Pulmonary artery endothelial cell (primary cell): ENCODE measurements around the gene HSP90AB1. TPM values are rescaled to one million over a fixed set of nuclear protein-coding genes. Genes with fewer than 3 reads are reported as not detected.
"Not testable (repeated sequence)": the region's sequence is repeated elsewhere in the genome, so short reads cannot be mapped to it uniquely, and the experiment has no call there.

Source experiments
- DNase-seq: peaks from one replicate; pipeline ENCODE4 v3.0.0-alpha.2; 2011; ENCODE audit warnings: low read depth, low spot score
- total RNA-seq: library from RNA; depleted of rRNA; stranded (reverse); fragments of >200 nt; gene quantifications from 2 replicates; pipeline ENCODE4 v1.2.3, GENCODE V29; 2014

HSP90AB1 gene
- total RNA-seq, 1 donor from 2014 or later = 779 TPM

DNA sequence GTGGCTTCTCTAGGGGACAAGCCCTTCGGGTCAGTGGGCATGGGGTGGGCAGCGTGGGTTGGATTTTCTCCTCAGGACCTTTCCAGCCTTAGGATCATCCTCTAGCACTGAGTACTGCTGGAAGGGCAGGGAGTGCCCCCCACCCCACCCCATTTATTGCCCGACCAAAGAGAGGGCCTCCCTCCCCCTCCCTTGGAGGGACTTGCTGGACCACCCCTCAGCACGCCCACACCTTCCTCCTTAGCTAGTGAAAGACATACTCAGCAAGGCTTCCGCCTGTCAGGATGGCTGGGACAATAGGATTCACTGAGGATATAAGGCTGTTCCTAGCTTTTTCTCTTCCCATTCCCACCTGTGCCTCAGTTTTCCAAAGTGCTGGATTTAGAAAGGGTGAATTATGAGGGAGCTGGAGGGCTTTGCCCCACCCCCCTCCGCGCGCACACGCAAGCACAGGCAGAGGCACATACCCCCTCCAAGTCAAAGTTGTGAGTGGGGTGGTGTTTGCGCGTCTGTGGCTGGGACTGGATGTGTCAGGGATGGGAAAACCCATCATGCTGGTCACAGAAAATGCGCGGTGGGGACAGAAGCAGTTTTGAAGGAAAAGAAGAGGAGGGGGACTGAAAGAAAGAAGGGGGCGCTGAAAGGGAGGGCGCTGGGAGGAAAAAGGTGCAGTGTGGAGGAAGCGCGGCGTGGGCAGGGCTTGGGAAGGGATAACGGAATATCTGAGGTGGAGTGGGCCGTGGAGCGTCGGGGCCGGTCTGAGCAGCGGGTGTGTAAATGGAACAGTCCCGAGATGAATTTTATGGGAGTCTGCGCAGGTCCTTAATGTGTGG is 24.2 kb upstream of the HSP90AB1 start:
- DNase-seq = no peak

GRCh38 chr6:44223319-44224028 is 23.4 kb upstream of the HSP90AB1 start, which contains the start of gene SLC29A1:
TSS of gene SLC29A1 (plus strand) at chr6:44223595. CDS start at chr6:44227314, 3,719 bp downstream.
- no peak for DNase-seq

DNA sequence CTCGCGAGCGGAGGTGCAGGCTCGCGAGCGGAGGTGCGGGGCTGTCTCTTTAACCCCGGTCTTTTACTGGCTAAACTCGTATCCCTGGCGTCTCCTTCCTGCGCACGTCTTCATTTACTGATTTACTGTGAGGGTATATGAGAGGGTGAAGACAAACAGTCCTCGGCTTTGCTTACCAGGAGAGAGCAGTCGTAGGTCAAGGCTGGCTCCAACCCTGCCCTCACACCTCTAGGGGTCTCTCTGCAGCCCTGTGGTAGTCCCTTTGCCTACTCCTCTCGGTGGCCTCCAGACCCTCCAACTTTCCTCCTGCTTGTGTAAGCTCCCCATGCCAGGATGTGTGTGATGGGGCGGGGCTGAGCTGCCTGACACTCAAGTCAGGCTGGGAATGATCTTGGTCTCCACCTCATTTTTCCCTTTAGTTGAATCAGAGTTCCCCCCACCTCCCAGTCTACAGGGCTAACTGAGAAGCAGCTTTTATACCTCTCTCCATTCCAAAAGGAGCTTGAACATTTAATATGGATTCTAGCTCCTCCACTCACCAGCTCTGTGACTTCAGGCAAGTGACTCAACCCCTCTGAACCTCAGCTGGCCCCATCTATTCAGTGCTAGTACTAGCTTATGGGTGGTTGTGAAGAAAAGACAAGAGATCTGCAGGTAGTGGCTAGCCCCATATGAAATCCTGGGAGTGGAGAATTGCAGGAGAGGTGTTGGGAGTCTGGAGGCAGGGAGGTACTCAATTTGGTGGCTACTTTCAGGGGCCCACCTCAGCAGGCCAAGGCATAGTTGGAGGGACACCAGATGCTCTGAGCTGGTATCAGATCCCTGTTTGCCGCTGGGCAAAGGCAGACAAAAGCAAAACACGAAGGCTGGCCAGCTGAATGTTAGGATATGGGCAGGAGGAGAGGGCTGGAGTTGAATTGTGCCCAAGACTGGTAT is 22.6 kb upstream of the HSP90AB1 start:
- DNase-seq = no peak

- DNase-seq = no peak
Observed at GRCh38 chr6:44224965-44225305, 22.0 kb upstream of the HSP90AB1 start.

DNA sequence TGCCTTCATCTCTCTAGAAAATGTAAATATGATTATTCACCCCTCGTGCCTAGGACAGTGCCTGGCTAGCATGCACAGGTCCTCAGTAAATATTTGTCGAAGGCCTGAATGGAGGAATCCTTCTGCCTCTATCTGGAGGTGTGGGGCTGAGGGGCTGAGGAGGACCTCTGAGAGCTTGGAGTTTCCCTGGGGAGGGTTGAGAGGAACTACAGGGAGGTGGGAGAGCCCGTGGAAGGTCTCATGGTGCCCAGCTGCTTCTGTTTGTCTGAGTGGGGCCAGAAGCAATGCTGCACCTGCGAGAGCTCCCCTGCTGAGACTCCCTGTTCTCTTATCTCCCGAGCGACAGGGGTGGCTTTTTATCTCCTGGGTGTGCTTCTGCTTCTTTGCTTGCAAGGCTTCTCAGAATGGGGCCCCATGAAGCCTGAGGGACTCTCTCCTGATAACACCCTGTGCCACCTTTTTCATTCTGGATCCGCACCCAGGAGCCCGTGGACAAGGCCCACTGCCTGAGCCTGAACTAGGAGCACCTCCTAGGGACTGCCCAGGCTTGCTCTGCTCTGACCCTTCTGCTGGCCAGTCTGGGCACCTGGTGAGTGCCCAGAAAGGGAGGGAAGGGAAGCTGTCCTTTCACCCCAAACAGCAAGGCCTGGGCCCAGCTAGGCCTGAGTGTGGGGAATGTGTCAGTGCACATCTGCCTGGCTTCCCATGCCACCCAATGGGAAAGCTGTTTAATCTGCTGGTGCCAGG is 21.1 kb upstream of the HSP90AB1 start:
- no peak for DNase-seq

DNA sequence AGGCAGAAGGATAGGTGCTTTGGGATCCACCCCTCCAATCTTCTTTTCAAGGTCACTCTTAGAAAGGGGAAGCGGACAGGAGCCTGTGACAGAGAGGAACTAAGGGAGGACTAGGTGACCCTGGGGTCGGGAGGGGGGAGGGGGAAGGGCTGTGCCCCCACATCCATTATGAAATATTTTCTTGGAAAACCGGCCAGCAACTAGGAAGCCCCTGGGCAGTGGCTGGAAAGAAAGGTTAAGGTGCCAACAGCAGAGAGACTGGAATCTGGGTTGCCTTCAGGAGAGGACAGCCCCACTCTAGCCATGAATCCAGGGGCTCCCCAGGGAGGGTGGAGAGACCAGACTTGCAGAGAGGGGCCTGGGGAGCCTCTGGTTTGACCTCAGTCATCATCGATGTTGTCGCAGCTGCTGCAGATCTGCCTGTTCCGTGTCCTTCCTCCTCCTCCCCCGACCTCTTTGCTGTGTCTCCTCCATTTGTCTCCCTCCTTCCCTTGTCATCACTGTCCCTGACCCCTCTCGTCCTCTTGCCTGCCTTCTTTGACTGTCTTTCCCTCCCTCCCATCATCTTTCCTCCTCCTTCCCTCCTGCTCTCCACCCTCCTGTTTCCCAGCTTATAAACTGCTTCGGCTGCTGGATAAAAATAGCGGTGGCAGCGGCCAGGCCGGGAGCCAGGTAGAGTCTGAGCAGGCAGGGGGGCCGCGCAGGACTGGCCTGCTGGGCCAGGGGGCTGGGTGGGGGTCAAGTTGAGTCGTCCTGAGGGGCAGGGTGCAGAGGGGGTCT is 20.3 kb upstream of the HSP90AB1 start:
- DNase-seq = no peak

- DNase-seq = no peak
Observed at GRCh38 chr6:44227148-44227793, 19.6 kb upstream of the HSP90AB1 start.

GRCh38 chr6:44228031-44228430 is 18.9 kb upstream of the HSP90AB1 start:
- no peak for DNase-seq

DNA sequence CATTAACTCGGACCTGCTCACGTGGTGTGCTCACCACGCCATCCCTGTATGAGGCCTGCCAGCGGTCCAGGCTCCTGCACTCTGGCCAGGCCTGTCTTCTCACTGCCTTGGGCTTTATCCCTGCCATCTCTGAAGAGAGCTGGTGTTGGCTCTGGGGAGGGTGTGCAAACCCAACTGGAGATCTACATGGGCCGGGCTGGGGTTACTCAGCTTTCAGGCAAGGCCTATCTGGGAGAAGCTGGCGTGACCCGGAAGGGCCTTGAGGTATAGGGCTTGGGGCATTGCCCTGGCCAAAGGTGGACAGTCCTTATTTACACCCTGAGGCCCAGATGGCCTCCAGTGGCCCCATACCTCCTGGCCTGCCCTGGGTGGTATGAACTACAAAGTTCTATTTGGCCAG is 18.5 kb upstream of the HSP90AB1 start:
- no peak for DNase-seq

DNA sequence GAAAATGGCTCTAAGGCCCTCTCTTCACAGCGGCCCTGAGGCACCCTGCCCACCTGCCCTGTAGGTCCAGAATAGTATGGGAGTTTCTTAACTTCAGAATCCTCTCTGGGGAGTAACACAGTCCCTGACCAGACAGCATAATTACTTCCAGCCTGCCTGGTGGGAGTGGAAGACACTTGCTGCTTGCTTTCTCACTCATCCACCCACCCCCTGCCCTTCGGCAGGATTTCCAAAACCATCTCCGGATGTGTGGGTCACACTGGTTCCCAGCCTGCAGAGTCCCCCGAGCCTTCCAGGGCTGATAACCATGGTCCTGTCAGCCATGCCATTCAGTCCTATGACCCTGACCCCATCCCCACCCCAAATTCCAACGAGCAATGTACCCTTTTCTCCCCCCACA is 18.1 kb upstream of the HSP90AB1 start:
- DNase-seq = no peak

DNA sequence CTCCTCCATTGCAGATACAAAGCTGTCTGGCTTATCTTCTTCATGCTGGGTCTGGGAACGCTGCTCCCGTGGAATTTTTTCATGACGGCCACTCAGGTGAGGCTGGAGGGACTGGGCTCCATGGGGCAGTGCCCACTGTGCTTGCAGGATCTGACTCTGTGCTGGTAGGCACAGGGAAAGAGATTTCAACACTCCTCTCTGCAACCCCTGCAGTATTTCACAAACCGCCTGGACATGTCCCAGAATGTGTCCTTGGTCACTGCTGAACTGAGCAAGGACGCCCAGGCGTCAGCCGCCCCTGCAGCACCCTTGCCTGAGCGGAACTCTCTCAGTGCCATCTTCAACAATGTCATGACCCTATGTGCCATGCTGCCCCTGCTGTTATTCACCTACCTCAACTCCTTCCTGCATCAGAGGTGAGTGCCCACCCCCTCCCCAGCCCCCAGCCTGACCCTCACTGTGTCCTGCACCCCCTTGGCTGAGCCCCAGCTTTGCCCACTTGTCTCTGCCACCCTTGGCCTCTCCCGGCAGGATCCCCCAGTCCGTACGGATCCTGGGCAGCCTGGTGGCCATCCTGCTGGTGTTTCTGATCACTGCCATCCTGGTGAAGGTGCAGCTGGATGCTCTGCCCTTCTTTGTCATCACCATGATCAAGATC is 17.4 kb upstream of the HSP90AB1 start:
- DNase-seq = no peak

DNA sequence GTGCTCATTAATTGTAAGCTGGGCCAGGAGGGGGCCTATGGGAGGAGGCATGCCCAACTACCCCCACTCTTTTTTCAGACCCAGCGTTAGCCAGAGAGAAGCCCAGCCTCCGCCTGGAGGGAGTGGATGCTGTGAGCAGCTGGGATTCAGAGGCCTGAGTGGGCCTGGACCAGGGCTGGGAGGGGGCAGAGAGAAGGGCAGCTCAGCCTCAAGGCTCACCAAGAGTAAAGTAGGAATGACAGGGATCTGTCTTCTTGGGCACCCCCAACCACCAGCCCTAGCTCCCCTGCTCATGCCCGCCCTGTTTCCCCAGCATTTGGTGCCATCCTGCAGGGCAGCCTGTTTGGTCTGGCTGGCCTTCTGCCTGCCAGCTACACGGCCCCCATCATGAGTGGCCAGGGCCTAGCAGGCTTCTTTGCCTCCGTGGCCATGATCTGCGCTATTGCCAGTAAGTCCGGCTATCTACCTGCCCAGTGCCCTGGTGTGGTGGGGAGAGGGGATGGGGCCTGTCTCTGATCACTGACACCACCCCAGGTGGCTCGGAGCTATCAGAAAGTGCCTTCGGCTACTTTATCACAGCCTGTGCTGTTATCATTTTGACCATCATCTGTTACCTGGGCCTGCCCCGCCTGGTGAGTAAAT is 16.7 kb upstream of the HSP90AB1 start:
- DNase-seq = no peak

GRCh38 chr6:44231426-44231825 is 15.5 kb upstream of the HSP90AB1 start:
- DNase-seq = not testable (repeated sequence)

DNA sequence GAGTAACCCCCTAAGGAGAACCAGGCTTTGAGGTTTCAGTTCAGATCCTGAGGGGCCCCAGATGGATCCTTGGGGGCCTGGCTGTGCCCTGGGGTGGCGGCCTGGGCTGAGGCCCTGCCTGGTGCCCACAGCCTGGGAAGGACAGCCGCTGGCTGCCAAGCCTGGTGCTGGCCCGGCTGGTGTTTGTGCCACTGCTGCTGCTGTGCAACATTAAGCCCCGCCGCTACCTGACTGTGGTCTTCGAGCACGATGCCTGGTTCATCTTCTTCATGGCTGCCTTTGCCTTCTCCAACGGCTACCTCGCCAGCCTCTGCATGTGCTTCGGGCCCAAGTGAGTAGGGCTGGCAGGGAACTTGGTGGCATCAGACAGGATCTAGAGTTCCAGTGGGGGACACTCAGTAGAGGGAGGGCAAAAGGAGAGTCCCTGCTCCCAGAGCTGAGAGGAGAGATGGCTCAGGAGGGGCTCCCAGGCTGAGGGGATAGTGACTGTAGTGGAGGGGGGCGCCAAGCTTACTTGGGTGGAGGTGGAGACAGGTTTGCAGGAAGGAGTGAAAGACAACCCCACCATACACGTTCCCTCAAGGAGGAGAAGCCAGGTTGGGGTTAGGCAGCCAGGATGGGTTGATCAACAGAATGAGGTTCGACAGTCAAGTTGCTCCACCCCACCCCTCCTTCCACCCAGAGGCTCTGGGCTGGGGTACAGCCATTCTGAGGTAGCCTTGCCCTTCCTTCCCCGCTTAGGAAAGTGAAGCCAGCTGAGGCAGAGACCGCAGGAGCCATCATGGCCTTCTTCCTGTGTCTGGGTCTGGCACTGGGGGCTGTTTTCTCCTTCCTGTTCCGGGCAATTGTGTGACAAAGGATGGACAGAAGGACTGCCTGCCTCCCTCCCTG is 14.0 kb upstream of the HSP90AB1 start:
- no peak for DNase-seq

GRCh38 chr6:44233567-44234100 is 13.3 kb upstream of the HSP90AB1 start:
- DNase-seq = no peak

DNA sequence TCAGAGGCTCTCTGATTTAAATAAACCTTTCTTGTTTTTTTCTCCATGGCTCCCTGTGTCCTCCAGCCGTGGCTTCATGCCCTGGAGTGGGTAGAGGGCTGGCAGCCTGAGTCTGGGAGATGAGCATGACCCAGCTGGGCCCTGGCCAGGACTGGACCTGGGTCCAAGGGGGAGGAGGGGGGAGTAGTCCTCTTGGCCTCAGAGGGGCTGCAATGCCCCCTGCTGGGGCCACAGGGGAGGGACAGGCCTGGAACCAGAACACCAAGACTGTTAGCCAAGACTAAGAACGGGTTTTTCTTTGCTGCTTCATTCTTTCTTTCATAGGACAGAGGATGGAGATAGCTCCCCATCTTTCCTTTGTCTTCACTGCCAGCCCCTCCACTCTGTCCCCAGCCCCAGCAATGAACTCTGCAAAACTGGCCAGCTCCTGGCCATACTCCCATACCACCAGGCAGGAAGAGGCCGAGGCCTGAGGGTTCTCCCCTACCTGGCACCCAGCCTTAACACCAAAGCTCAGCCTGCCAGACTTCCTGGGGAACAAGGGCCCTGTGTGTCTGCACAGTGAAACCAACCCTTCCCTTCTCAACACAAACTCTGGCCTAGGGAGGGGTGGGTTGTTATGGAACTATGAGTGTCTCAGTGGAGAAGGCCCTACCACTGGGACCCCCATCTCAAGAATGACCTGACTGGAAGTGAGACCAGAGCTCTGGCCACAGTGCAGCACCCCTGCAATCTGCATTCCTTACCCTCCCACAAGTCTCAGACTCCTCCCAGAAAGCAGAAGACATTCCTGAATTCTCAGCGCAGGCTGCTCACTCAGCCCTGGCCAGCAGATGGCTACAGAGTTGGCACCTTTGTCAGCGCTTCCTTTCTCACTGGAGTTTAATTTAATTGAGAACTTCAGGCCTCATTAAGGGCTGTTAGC is 12.5 kb upstream of the HSP90AB1 start:
- no peak for DNase-seq
